TTC549 (cell line): Measurements from ENCODE around the gene XCL2.
A peak's percentile ranks its signal among the peaks of the same experiment; 100 is the strongest.
"Not testable (repeated sequence)": the region's sequence is repeated elsewhere in the genome, so short reads cannot be mapped to it uniquely, and the experiment has no call there.

ENCODE experiments used
- FAIRE-seq: peaks from 2 replicates; lab custom pipeline; 2012; peaks lifted over from hg19 to GRCh38; lab: Jason Lieb, UNC

XCL2 gene

GRCh38 chr1:168556647-168557046, 12.8 kb upstream of the XCL2 start:
- no peak for FAIRE-seq

- FAIRE-seq = no peak
These were observed 11.8 kb upstream of the XCL2 start for GRCh38 chr1:168555508-168556046.

DNA sequence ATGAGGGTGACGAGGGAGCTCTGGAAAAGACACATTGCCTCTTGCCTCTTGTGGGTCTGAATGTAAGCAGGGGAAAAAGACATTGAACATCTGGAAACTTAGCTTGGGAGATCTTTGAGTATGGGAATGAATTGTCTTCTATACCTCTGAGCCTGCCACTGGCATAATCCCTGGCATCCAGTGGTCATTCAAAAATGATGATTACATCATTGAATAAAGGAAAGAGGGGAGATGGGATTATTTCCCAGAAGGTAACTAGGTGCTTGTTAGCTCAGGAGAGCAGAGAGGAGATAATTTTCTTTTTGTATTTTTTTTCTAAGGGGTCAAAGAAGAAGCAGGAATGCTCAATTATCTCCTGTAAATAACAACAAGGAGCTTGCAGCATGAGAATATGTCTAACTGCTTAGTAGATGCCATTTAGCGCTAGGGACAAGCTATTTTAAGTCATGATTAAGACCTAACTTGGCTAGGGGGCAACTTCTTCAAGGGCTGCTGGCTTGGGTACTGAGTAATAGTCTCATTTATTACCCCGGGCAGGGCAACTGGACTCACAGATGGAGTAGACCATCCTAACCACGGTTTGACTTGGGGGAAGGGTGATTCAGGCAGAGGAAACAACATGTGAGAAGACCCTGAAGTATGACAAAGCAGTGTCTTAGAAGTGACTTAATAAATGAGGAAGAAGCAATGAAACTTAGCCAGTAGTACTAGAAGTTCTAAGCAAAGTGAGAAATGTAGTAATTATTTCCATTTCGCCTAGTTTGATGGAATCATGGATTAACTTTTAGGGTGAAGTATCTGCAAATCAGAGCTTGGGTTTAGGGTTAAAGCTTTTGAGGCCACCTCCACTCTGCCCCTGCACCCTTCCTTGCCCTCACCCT, 11.0 kb upstream of the XCL2 start:
- no peak for FAIRE-seq

DNA sequence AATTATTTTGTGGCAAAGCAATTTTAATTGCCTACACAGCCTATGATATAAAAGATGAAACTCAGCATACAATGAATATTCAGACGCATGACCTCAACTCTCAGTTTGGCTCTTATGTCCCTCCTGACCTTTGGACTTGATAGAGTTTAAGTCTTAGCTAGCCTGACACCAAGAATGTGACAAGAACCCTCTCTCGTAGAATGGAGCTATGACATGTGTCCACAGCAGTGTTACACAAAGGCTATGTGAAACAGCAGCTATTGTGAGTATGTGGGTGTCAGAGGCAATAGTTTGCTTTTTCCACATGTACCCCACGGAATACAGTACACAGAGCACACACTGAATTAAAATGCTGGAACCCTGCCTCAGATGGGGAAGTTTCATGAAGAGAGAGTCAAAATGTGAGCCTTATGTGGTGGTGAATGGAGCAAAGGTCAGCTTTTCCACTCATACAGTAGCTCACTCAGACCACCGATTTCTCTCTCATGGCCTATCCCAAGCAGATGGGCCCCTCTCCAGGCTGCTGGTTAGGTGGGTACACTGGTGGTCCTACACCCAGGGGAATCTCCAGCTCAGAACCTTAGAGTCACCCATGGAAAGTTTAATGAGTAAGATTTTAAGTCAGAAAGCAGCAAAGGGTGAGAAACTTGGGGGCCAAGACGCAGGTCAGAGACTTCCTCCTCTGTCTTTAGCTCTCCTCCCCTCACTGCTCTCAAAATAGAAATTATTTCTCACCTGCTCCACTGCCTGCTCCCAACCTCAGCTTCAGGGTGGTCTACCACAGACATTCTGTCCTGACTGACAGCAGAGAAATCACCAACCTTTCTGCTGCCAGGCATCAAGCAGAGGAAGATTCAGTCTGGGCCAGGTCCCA, 10.1 kb upstream of the XCL2 start:
- no peak for FAIRE-seq

DNA sequence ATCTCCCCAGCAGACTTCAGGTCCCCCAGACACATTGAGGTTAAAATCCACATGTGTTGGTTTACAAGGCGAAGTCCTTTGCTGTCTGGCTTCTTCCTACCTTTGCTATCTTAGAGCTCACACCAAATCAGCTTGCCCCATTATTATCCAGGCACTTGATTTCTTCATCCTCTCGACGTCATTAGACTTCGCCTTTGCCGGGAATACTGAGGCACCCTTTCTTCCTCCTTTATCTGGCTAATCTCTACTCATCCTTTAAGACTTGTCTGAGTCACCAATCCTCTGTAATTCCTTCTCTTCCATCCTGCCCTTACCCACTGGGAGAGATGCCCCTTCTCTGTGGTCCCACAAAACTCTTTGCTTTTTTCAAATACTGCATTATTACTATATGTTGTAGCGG, 9.2 kb upstream of the XCL2 start:
- FAIRE-seq = no peak

DNA sequence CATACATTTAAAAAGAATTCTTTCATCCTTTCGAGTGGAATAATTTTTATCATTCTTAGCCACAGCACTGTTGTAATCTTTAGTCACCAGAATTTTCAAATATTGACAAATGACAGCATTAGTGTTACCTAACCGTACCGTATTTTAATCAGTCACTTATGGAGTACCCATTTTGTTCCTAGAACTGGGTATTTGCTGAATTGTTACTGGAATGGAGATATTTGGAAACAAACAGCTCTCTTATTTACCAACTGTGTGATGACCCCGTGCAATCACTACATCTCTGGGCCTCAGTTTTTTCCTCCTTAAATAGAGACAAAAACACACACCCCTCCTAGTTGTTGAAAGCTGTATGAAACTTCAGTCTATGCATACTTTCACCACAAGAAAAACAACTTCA, 7.9 kb upstream of the XCL2 start:
- no peak for FAIRE-seq

DNA sequence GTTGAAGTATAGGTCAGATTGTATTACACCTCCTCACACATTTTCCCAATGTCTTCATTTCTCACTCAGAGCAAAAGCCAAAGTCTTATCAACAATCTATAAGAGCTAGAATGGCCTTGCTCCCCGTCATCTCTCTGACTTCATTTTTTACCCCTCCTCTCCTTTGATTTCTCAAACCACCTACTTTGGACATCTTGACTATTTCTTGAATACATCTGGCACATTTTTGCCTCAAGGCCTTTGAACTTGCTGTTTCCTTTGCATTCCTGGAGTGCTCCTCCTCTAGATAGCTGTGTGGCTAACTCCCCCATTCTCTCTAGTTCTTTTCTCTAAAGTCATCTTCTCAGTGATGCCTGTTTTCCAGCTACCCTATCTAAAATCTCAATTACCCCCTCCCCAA, 7.2 kb upstream of the XCL2 start:
- FAIRE-seq = no peak

DNA sequence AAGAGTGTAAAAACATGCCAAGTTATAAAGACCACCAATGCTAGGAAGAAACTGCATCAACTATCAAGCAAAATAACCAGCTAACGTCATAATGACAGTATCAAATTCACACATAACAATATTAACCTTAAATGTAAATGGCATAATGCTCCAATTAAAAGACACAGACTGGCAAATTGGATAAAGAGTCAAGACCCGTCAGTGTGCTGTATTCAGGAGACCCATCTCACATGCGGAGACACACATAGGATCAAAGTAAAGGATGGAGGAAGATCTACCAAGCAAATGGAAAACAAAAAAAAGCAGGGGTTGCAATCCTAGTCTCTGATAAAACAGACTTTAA, 2.7 kb upstream of the XCL2 start:
- not testable (repeated sequence) for FAIRE-seq

DNA sequence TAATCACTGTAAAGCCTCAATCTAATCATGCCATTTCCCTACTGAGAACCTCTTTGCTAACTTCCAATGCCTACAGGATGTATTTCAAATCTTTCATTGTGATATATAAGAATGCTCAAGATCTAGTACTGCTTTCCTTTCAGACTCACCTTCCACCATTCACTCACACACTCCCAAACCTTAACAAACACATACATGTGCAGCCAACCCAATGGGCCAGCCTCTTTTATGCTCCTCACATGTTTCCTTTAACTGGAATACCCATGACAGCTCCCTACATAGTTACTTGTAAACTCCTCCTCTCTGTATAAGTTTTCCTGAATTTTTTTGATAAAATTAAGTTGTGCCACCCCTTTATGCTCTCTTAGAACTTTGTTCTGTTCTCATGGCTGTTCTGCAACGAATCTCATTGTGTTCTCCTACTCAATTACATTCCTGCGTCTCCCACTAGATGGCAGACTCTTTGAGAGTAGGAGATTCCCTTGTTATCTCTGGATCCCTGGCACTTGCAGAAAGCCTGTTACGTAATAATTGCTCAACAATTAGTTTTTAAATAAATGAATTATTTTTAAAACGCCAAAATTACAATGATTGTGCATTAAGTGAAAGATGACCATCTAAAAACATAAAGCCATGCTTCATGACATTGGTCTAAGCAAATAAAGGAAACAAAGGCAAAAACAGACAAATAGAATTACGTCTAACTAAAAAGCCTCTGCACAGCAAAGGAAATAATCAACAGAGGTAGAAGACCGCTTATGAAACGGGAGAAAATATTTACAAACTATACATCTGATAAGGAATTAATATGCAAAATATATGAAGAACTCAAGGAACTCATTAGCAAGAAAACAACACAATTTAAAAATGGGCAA, 2.1 kb upstream of the XCL2 start:
- peak; percentile 75 for FAIRE-seq

DNA sequence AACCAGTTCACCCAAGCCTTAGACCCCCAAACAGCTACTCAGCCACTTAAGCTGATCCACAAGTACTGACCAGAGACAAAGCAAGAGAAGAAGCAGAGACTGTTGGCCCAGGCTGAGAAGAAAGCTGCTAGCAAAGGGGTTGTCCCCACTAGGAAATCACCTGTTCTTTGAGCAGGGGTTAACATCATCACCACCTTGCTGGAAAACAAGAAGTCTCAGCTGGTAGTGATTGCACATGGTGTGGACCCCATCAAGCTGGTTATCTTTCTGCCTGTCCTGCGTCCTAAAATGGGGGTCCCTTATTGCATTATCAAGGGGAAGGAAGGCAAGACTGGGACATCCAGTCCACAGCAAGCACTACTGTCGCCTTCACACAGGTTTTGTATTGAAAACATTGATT, 819 bp downstream of the XCL2 start:
- not testable (repeated sequence) for FAIRE-seq

GRCh38 chr1:168540798-168541197, 3.0 kb downstream of the XCL2 start:
- not testable (repeated sequence) for FAIRE-seq

GRCh38 chr1:168535536-168535935, 8.3 kb downstream of the XCL2 start:
- no peak for FAIRE-seq

DNA sequence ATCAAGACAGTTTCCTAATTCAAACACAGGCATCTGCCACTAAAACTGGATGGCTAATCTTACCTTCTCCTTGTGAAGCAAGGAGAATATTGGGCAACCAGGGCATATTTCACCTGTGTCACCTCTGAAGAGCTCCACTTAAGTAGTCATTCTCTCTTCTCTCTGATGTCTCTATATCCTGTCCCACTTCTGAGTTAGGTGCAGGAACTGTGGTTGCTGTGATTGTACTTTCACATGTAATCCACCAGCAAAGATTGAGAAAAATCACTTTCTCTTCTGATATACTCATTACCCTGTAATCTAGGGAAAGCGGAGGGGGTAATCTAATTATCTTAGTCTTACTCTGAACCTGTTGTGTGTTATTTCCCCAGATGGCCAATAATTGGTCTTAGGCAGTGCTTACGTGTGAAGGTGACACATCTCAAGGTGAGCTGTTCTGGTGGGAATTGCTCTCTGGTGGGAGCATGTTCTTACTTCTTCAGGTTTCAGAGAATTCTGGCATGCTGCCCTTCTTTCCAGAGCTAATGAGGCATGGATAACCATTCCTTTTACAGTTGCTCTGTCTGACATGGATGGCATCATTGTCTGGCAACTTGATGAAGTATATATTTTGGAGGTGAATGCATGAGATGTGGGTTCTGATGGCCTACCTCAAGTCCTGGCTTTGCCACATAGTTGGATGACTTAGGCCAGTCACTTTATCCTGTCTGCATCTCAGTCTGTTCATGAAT, 12.0 kb downstream of the XCL2 start:
- no peak for FAIRE-seq

DNA sequence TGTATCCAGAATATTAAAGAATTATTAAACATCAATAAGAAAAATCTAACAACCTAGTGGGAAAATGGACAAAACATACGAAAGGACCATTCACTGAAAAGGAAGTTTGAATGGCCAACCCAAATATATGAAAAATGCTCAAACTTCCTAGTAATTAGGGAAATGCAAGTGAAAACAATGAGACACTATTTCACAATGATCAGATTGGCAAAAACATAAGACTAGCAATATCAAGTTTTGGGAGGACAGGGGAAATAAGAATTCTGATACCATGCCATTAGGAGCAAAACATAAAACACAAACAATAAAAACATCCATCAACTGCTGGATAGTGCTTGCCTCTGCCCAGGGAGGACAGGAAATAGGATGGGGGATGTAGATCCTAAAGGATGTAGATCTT, 14.3 kb downstream of the XCL2 start:
- no peak for FAIRE-seq

DNA sequence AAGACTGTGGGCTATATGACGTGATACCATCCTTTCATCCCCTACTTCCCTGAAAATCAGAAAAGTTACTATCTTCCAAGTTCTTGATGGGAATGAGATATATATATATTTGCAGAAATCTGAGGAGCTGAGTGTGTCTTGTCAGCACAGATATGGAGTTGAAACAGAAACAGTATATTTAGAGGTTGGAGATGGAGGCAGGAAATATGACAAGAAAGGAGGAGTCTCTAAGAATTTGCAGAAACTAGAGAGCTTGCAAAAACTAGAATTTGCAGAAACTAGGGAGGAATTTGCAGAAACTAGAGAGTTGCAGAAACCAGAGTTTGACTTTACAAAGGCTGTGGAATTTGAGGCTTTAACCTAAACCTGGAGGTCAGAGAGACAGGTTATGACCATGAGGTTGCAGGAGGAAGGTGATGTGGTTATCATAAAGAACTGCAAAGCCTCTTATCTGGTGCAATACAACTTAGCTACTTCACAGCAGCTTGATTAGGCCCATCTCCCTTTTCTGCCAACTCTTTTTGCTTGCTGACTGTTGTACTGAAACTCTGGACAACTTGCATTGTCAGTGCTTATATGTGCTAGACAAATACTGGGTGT, 22.3 kb downstream of the XCL2 start:
- no peak for FAIRE-seq

GRCh38 chr1:168520832-168521231, 23.0 kb downstream of the XCL2 start:
- FAIRE-seq = no peak

- FAIRE-seq = no peak
These were observed 23.6 kb downstream of the XCL2 start for GRCh38 chr1:168520052-168520751.

- FAIRE-seq = no peak
These were observed 25.0 kb downstream of the XCL2 start for GRCh38 chr1:168518813-168519212.

GRCh38 chr1:168518201-168518689, 25.6 kb downstream of the XCL2 start:
- no peak for FAIRE-seq

DNA sequence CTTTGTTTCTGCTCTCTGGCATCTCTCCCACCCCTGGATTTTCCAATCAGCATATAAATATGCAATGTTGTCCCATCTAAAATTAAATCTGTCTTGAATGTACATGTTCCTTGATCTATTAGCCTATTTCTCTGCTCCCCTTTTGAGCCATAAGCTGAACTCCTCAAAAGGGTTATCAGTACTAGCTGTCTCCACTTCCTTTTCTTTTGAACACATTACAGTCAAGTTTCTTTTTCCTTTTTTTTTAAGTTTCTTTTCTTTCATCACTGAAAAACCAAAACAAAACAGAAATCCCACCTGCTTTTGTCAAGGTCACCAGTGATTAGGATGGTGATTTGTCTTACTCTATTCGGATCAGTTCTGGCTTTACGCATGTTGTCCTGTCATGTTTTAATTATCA, 29.3 kb downstream of the XCL2 start:
- FAIRE-seq = no peak
